H1 (cell line): ENCODE results near the gene AP2A1. TPM values are rescaled to one million over a fixed set of nuclear protein-coding genes. Genes with fewer than 3 reads are reported as not detected.

Experiments used
- ATF2 ChIP-seq: IDR thresholded peaks from 2 replicates; pipeline ENCODE4 v1.6.1; 2012; ENCODE audit warnings: low read length, inconsistent platforms
- CHD7 ChIP-seq: fragments of 300-600 bp; sonication (generic); IDR thresholded peaks from 2 replicates; pipeline ENCODE4 v1.7.1; 2012; ENCODE audit warnings: low read length, moderate library complexity, mild to moderate bottlenecking, inconsistent platforms; ENCODE audit not compliant: insufficient replicate concordance
- CTCF ChIP-seq, 3 experiments: IDR thresholded peaks; 1 replicate in 2 of 3; 2 replicates in 1 of 3; pipeline versions ENCODE4 v1.5.1 to v1.6.1; 2011; ENCODE audit warnings: low read length in 3 of 3, mild to moderate bottlenecking in 3 of 3, inconsistent platforms in 2 of 3, low read depth in 1 of 3, moderate library complexity in 1 of 3; ENCODE audit not compliant: insufficient read depth in 1 of 3; ENCODE audit errors: control extremely low read depth in 1 of 3
- SIN3A ChIP-seq, 2 experiments: IDR thresholded peaks in 1 of 2; conservative IDR thresholded peaks in 1 of 2; 2 replicates each; pipeline ENCODE4 v1.6.1; 2011 to 2012; ENCODE audit warnings: low read length in 2 of 2, improper control_type of control experiment in 1 of 2, low read depth in 1 of 2, mild to moderate bottlenecking in 1 of 2
- polyA plus RNA-seq, 7 experiments: library from polyadenylated mRNA; depleted of rRNA in 3 of 7; stranded (reverse) in 5 of 7; unstranded in 2 of 7; fragments of >200 nt in 5 of 7; fragments of 200-250 nt in 2 of 7; gene quantifications; 1 replicate in 5 of 7; 2 replicates in 1 of 7; 4 replicates in 1 of 7; pipeline versions ENCODE4 v1.2.1 to v1.2.3, GENCODE V29; 2011 to 2013; ENCODE audit warnings: missing spikeins in 2 of 7, mixed read lengths in 2 of 7
- total RNA-seq: library from RNA; stranded (reverse); fragmentation: NEBNext Ultra II Directional; extraction: Animal tissue kit (Norgen Biotek cat#: 25700); gene quantifications from 2 replicates; pipeline ENCODE4 v1.2.1, GENCODE V29; 2021

The AP2A1 gene
- total and polyA plus RNA-seq, 2 of the 8 experiments (the other 6 are each of a cell fraction or from before 2014, with no cell fraction given), result 105 to 106 TPM

- no peak for TF ChIP-seq CHD7
- TF ChIP-seq CTCF (IDR thresholded peaks at IDR 0.05; ENCODE audit: control extremely low read depth in 1 of 3, insufficient read depth in 1 of 3, low read depth in 1 of 3, low read length in 3 of 3), result no peak
- no peak for TF ChIP-seq SIN3A (conservative IDR thresholded peaks at IDR 0.05 in 1 of 2, IDR thresholded peaks at IDR 0.05 in 1 of 2; ENCODE audit: low read depth in 1 of 2, low read length in 2 of 2)
- TF ChIP-seq ATF2, result no peak
Measured at GRCh38 chr19:49767967-49768581, 1.3 kb downstream of the AP2A1 start (continued).
